CMK (cell line): Measurements from ENCODE around the gene RNASE4.
"Not testable (repeated sequence)": the region's sequence is repeated elsewhere in the genome, so short reads cannot be mapped to it uniquely, and the experiment has no call there.

ENCODE experiments used
- DNase-seq: peaks from one replicate; pipeline ENCODE4 v3.0.0-alpha.2; 2010; ENCODE audit warnings: low read depth

Gene RNASE4

GRCh38 chr14:20683891-20684661, at the start of gene RNASE4:
TSS of gene RNASE4 (plus strand) at chr14:20684560. CDS start at chr14:20699372, 14,812 bp downstream.
- DNase-seq = peak; percentile 68

- no peak for DNase-seq
Measured at GRCh38 chr14:20641591-20641990, 42.8 kb upstream of the RNASE4 start, which contains the start of gene OR6S1. TSS of gene OR6S1 (minus strand) at chr14:20641691. CDS start at chr14:20641691, 0 bp downstream.

GRCh38 chr14:20642182-20642581, 42.2 kb upstream of the RNASE4 start:
- DNase-seq = no peak

GRCh38 chr14:20642755-20643154, 41.6 kb upstream of the RNASE4 start:
- DNase-seq = not testable (repeated sequence)

GRCh38 chr14:20644520-20644919, 39.8 kb upstream of the RNASE4 start:
- no peak for DNase-seq

GRCh38 chr14:20645481-20645880, 38.9 kb upstream of the RNASE4 start:
- DNase-seq = no peak

GRCh38 chr14:20652996-20653975, 31.1 kb upstream of the RNASE4 start:
- DNase-seq = no peak

GRCh38 chr14:20655851-20656250, 28.5 kb upstream of the RNASE4 start:
- no peak for DNase-seq

- no peak for DNase-seq
Measured at GRCh38 chr14:20656274-20656673, 28.1 kb upstream of the RNASE4 start.

GRCh38 chr14:20657216-20658211, 26.8 kb upstream of the RNASE4 start:
- no peak for DNase-seq

GRCh38 chr14:20658246-20658645, 26.1 kb upstream of the RNASE4 start:
- DNase-seq = no peak

- no peak for DNase-seq
Measured at GRCh38 chr14:20659336-20659735, 25.0 kb upstream of the RNASE4 start.

- no peak for DNase-seq
Measured at GRCh38 chr14:20659813-20660395, 24.5 kb upstream of the RNASE4 start.

- DNase-seq = no peak
Measured at GRCh38 chr14:20661197-20661596, 23.2 kb upstream of the RNASE4 start.

GRCh38 chr14:20662968-20663732, 21.2 kb upstream of the RNASE4 start:
- peak; percentile 68 for DNase-seq

GRCh38 chr14:20666400-20666961, 17.9 kb upstream of the RNASE4 start:
- not testable (repeated sequence) for DNase-seq

GRCh38 chr14:20667957-20668356, 16.4 kb upstream of the RNASE4 start:
- DNase-seq = no peak

GRCh38 chr14:20668969-20669368, 15.4 kb upstream of the RNASE4 start:
- DNase-seq = no peak

GRCh38 chr14:20671597-20672283, 12.6 kb upstream of the RNASE4 start:
- DNase-seq = no peak
